ENCODE results near the gene PTPRQ.

PTPRQ gene

DNA sequence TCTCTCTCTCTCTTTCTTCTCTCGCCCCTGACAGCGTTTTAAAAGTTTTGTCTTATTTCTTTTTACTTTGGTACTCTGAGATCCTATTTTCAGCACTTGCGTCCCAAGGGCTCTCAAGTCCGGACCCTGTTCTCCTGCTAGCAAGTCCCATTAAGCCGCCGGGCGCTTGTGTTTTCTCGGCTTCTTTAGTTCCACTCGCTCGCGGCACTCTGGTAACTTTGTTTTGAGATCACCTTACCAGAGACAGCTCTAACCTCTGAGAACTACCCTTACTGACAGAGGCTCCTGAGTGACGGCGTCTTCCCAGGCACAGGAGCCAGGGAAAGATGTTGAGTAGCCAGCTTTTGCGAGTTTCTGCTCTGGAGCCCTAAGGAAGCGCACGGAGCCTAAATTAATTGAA, 270.0 kb downstream of the PTPRQ start:
- CTCF ChIA-PET = no interaction called here
- no peaks in the 10 kb centered on the region for H3K36me3 ChIP-seq (ENCODE audit: control insufficient read depth in 2 of 2, insufficient read depth in 1 of 2, low read length in 2 of 2)
- H3K4me1 ChIP-seq (ENCODE audit: control insufficient read depth, insufficient read depth, low read length) = no peaks in the 10 kb centered on the region
- no peaks in the 10 kb centered on the region for H3K9me3 ChIP-seq (ENCODE audit: control insufficient read depth, insufficient read depth, low read depth, low read length)
- TF ChIP-seq ZNF248 (tag by site-specific recombination; IDR thresholded peaks at IDR 0.05) (no peak), ZNF184 (tag by site-specific recombination; IDR thresholded peaks at IDR 0.05) (no peak), ZNF624 (tag by site-specific recombination; IDR thresholded peaks at IDR 0.05) (no peak), KLF9 (tag by site-specific recombination; IDR thresholded peaks at IDR 0.05; ENCODE audit: low read depth) (no peak), ZNF660 (tag by site-specific recombination; IDR thresholded peaks at IDR 0.05) (no peak), ZNF37A (tag by site-specific recombination; IDR thresholded peaks at IDR 0.05) (no peak), ZBTB48 (tag by site-specific recombination; IDR thresholded peaks at IDR 0.05) (no peak), ZNF202 (tag by site-specific recombination; IDR thresholded peaks at IDR 0.05; ENCODE audit: borderline replicate concordance) (no peak), MYNN (tag by site-specific recombination; IDR thresholded peaks at IDR 0.05; ENCODE audit: borderline replicate concordance) (no peak)
- TF ChIP-seq, protein P1, sequence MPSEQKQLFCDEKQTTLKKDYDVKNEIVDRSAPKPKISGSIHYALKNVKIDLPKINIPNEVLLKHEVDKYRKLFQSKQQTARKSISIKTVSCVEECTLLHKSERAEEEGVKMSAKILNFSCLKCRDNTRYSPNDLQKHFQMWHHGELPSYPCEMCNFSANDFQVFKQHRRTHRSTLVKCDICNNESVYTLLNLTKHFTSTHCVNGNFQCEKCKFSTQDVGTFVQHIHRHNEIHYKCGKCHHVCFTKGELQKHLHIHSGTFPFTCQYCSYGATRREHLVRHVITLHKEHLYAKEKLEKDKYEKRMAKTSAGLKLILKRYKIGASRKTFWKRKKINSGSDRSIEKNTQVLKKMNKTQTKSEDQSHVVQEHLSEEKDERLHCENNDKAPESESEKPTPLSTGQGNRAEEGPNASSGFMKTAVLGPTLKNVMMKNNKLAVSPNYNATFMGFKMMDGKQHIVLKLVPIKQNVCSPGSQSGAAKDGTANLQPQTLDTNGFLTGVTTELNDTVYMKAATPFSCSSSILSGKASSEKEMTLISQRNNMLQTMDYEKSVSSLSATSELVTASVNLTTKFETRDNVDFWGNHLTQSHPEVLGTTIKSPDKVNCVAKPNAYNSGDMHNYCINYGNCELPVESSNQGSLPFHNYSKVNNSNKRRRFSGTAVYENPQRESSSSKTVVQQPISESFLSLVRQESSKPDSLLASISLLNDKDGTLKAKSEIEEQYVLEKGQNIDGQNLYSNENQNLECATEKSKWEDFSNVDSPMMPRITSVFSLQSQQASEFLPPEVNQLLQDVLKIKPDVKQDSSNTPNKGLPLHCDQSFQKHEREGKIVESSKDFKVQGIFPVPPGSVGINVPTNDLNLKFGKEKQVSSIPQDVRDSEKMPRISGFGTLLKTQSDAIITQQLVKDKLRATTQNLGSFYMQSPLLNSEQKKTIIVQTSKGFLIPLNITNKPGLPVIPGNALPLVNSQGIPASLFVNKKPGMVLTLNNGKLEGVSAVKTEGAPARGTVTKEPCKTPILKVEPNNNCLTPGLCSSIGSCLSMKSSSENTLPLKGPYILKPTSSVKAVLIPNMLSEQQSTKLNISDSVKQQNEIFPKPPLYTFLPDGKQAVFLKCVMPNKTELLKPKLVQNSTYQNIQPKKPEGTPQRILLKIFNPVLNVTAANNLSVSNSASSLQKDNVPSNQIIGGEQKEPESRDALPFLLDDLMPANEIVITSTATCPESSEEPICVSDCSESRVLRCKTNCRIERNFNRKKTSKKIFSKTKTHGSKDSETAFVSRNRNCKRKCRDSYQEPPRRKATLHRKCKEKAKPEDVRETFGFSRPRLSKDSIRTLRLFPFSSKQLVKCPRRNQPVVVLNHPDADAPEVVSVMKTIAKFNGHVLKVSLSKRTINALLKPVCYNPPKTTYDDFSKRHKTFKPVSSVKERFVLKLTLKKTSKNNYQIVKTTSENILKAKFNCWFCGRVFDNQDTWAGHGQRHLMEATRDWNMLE (tag by site-specific recombination; conservative IDR thresholded peaks at IDR 0.05; ENCODE audit: low read depth) = no peak
- TF ChIP-seq, protein P2, sequence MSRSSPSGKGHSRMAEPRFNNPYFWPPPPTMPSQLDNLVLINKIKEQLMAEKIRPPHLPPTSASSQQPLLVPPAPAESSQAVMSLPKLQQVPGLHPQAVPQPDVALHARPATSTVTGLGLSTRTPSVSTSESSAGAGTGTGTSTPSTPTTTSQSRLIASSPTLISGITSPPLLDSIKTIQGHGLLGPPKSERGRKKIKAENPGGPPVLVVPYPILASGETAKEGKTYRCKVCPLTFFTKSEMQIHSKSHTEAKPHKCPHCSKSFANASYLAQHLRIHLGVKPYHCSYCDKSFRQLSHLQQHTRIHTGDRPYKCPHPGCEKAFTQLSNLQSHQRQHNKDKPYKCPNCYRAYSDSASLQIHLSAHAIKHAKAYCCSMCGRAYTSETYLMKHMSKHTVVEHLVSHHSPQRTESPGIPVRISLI (tag by site-specific recombination; IDR thresholded peaks at IDR 0.05) = no peak
- TF ChIP-seq, protein P3, sequence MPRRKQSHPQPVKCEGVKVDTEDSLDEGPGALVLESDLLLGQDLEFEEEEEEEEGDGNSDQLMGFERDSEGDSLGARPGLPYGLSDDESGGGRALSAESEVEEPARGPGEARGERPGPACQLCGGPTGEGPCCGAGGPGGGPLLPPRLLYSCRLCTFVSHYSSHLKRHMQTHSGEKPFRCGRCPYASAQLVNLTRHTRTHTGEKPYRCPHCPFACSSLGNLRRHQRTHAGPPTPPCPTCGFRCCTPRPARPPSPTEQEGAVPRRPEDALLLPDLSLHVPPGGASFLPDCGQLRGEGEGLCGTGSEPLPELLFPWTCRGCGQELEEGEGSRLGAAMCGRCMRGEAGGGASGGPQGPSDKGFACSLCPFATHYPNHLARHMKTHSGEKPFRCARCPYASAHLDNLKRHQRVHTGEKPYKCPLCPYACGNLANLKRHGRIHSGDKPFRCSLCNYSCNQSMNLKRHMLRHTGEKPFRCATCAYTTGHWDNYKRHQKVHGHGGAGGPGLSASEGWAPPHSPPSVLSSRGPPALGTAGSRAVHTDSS (tag by site-specific recombination; IDR thresholded peaks at IDR 0.05) = no peak
- H3K27ac ChIP-seq (ENCODE audit: extremely low read depth, low read depth, low read length) = no peak overlapping the region
- no peak overlapping the region for H3K4me3 ChIP-seq (ENCODE audit: low read depth, low read length)
- POLR2A ChIA-PET = no interaction called here

DNA sequence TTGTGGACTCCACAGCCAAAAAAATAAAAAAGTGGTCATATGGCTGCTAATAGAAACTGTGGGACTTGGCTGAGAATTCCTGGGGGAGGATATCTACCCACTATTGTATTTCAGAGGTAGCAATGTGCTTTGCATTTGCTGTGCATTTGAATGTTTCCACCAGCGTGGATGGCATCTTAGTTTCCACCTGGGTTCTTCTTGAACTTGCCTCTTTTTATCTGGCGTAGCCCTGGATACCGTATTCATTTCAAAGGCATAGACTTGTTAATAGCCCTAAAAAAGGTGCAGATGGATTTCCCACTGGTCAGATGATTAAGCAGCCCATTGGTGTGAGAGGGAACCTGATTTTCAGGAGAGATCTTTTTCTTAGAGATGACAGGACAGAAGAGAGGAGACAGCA, 270.8 kb downstream of the PTPRQ start:
- ChIA-PET POLR2A (no interaction called here), CTCF (no interaction called here)
- H3K36me3 ChIP-seq (ENCODE audit: control insufficient read depth in 2 of 2, insufficient read depth in 1 of 2, low read length in 2 of 2) = no peaks in the 10 kb centered on the region
- H3K4me1 ChIP-seq (ENCODE audit: control insufficient read depth, insufficient read depth, low read length) = no peaks in the 10 kb centered on the region
- no peaks in the 10 kb centered on the region for H3K9me3 ChIP-seq (ENCODE audit: control insufficient read depth, insufficient read depth, low read depth, low read length)
- no peak overlapping the region for H3K4me3 ChIP-seq (ENCODE audit: low read depth, low read length)
- H3K27ac ChIP-seq (ENCODE audit: extremely low read depth, low read depth, low read length) = no peak overlapping the region
- no peak for TF ChIP-seq ZNF510 (tag by site-specific recombination; IDR thresholded peaks at IDR 0.05; ENCODE audit: insufficient replicate concordance)
- TF ChIP-seq, protein P1 (tag by site-specific recombination; conservative IDR thresholded peaks at IDR 0.05; ENCODE audit: low read depth) = no peak
- no peak for TF ChIP-seq ZNF274 (IDR thresholded peaks at IDR 0.05; ENCODE audit: low read length)
- no peak for TF ChIP-seq ZNF274 (tag by site-specific recombination; IDR thresholded peaks at IDR 0.05; ENCODE audit: borderline replicate concordance)
- TF ChIP-seq ZNF37A (tag by site-specific recombination; IDR thresholded peaks at IDR 0.05) = no peak
- TF ChIP-seq, protein P4, sequence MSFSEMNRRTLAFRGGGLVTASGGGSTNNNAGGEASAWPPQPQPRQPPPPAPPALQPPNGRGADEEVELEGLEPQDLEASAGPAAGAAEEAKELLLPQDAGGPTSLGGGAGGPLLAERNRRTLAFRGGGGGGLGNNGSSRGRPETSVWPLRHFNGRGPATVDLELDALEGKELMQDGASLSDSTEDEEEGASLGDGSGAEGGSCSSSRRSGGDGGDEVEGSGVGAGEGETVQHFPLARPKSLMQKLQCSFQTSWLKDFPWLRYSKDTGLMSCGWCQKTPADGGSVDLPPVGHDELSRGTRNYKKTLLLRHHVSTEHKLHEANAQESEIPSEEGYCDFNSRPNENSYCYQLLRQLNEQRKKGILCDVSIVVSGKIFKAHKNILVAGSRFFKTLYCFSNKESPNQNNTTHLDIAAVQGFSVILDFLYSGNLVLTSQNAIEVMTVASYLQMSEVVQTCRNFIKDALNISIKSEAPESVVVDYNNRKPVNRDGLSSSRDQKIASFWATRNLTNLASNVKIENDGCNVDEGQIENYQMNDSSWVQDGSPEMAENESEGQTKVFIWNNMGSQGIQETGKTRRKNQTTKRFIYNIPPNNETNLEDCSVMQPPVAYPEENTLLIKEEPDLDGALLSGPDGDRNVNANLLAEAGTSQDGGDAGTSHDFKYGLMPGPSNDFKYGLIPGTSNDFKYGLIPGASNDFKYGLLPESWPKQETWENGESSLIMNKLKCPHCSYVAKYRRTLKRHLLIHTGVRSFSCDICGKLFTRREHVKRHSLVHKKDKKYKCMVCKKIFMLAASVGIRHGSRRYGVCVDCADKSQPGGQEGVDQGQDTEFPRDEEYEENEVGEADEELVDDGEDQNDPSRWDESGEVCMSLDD (tag by site-specific recombination; IDR thresholded peaks at IDR 0.05) = no peak
- no peak for TF ChIP-seq ZNF521 (tag by site-specific recombination; IDR thresholded peaks at IDR 0.05)

Measured in HEK293 (cell line).